ENCODE results near the gene COG5.

Gene COG5

DNA sequence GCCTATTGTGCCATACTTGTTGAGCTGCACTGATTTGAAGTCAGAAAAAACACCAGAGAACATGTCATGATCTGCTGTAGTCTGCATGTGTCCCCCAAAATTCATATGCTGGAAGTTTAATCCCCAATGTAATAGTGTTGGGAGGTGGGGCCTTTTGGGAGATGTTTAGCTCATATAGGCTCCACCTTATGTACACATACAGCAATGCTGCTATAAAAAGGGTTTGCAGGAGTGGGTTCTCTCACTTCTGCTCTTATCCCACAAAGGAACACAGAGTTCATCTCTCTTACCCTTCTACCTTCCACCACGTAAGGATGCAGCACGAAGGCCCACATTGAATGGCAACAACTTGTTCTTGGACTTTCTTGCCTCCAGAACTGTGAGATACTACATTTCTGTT, 70.8 kb downstream of the COG5 start (continued):
- TF ChIP-seq ZNF362 (tag by site-specific recombination; IDR thresholded peaks at IDR 0.05): no peak
- no peak for TF ChIP-seq ZXDB (tag by site-specific recombination; IDR thresholded peaks at IDR 0.05)
- no peak for TF ChIP-seq ZNF16 (tag by site-specific recombination; IDR thresholded peaks at IDR 0.05; ENCODE audit: low read depth)
- TF ChIP-seq ZNF560 (tag by site-specific recombination; IDR thresholded peaks at IDR 0.05; ENCODE audit: borderline replicate concordance): no peak
- TF ChIP-seq ZNF510 (tag by site-specific recombination; IDR thresholded peaks at IDR 0.05; ENCODE audit: insufficient replicate concordance): no peak
- TF ChIP-seq, protein P1, sequence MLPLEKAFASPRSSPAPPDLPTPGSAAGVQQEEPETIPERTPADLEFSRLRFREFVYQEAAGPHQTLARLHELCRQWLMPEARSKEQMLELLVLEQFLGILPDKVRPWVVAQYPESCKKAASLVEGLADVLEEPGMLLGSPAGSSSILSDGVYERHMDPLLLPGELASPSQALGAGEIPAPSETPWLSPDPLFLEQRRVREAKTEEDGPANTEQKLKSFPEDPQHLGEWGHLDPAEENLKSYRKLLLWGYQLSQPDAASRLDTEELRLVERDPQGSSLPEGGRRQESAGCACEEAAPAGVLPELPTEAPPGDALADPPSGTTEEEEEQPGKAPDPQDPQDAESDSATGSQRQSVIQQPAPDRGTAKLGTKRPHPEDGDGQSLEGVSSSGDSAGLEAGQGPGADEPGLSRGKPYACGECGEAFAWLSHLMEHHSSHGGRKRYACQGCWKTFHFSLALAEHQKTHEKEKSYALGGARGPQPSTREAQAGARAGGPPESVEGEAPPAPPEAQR (tag by site-specific recombination; IDR thresholded peaks at IDR 0.05): no peak
- TF ChIP-seq ZBTB1 (tag by site-specific recombination; IDR thresholded peaks at IDR 0.05): no peak
- TF ChIP-seq ZNF423 (tag by site-specific recombination; IDR thresholded peaks at IDR 0.05): no peak
- no peak for TF ChIP-seq ZIC2 (tag by site-specific recombination; IDR thresholded peaks at IDR 0.05)

GRCh38 chr7:107486041-107486440, 77.7 kb downstream of the COG5 start:
- Histone ChIP-seq H3K4me3 (ENCODE audit: low read depth, low read length) (no peak overlapping the region), H3K27ac (ENCODE audit: extremely low read depth, low read depth, low read length) (no peak overlapping the region), H3K4me1 (ENCODE audit: control insufficient read depth, insufficient read depth, low read length) (no peaks in the 10 kb centered on the region), H3K36me3 (ENCODE audit: control insufficient read depth in 2 of 2, insufficient read depth in 1 of 2, low read length in 2 of 2) (no peaks in the 10 kb centered on the region), H3K9me3 (ENCODE audit: control insufficient read depth, insufficient read depth, low read depth, low read length) (no peaks in the 10 kb centered on the region)
- ChIA-PET CTCF (no interaction called here), POLR2A (no interaction called here)
- no peak for TF ChIP-seq ZNF211 (tag by site-specific recombination; IDR thresholded peaks at IDR 0.05; ENCODE audit: low read depth)
- peak; percentile 28; the same call in 1 of the 2 replicates for TF ChIP-seq ZNF140 (tag by site-specific recombination; IDR thresholded peaks at IDR 0.05)

DNA sequence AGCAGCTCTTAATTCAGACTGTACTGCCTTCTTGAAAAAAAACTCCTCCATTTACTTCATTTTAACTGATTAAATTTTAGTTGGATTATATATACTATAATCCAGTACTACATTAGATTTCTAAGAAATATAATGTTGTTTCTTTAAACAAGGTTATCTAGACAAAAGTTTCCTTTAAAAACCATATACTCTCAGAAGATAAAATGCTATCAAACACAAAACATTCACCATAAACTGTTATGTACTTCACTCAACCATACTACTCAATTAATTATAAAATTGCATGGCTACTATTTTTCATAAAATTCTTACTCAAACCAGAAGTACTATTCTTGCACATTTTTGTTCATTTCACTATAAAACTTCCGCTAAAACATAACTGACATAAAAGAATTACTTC, 81.1 kb downstream of the COG5 start:
- ChIA-PET POLR2A (no interaction called here), CTCF (interaction anchor here (0.6 kb wide), 1 partner anchor 70 kb away, joined by 3 read pairs; no protein-coding TSS in a partner anchor)
- TF ChIP-seq ZNF24 (tag by site-specific recombination; IDR thresholded peaks at IDR 0.05) (no peak), FEZF1 (tag by site-specific recombination; IDR thresholded peaks at IDR 0.05) (no peak), OSR2 (tag by site-specific recombination; IDR thresholded peaks at IDR 0.05) (no peak), ZNF837 (tag by site-specific recombination; IDR thresholded peaks at IDR 0.05) (no peak), REPIN1 (tag by site-specific recombination; IDR thresholded peaks at IDR 0.05; ENCODE audit: low read depth) (no peak), ZNF596 (tag by site-specific recombination; IDR thresholded peaks at IDR 0.05) (no peak), ZNF785 (tag by site-specific recombination; IDR thresholded peaks at IDR 0.05) (no peak), ZNF624 (tag by site-specific recombination; IDR thresholded peaks at IDR 0.05) (no peak), ZNF23 (tag by site-specific recombination; IDR thresholded peaks at IDR 0.05; ENCODE audit: borderline replicate concordance) (no peak), ZNF629 (tag by site-specific recombination; IDR thresholded peaks at IDR 0.05) (no peak)
- TF ChIP-seq, protein P2, sequence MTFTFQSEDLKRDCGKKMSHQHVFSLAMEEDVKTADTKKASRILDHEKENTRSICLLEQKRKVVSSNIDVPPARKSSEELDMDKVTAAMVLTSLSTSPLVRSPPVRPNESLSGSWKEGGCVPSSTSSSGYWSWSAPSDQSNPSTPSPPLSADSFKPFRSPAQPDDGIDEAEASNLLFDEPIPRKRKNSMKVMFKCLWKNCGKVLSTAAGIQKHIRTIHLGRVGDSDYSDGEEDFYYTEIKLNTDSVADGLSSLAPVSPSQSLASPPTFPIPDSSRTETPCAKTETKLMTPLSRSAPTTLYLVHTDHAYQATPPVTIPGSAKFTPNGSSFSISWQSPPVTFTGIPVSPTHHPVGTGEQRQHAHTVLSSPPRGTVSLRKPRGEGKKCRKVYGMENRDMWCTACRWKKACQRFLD (tag by site-specific recombination; IDR thresholded peaks at IDR 0.05): no peak
- TF ChIP-seq, protein P3, sequence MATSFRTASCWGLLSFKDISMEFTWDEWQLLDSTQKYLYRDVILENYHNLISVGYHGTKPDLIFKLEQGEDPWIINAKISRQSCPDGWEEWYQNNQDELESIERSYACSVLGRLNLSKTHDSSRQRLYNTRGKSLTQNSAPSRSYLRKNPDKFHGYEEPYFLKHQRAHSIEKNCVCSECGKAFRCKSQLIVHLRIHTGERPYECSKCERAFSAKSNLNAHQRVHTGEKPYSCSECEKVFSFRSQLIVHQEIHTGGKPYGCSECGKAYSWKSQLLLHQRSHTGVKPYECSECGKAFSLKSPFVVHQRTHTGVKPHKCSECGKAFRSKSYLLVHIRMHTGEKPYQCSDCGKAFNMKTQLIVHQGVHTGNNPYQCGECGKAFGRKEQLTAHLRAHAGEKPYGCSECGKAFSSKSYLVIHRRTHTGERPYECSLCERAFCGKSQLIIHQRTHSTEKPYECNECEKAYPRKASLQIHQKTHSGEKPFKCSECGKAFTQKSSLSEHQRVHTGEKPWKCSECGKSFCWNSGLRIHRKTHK (tag by site-specific recombination; IDR thresholded peaks at IDR 0.05): no peak
- H3K4me1 ChIP-seq (ENCODE audit: control insufficient read depth, insufficient read depth, low read length): no peaks in the 10 kb centered on the region
- H3K27ac ChIP-seq (ENCODE audit: extremely low read depth, low read depth, low read length): no peak overlapping the region
- H3K4me3 ChIP-seq (ENCODE audit: low read depth, low read length): no peak overlapping the region
- no peaks in the 10 kb centered on the region for H3K9me3 ChIP-seq (ENCODE audit: control insufficient read depth, insufficient read depth, low read depth, low read length)
- no peaks in the 10 kb centered on the region for H3K36me3 ChIP-seq (ENCODE audit: control insufficient read depth in 2 of 2, insufficient read depth in 1 of 2, low read length in 2 of 2)

All from HEK293 (cell line).